H1 (cell line): ENCODE measurements around the gene CYP26C1. TPM values are rescaled to one million over a fixed set of nuclear protein-coding genes. Genes with fewer than 3 reads are reported as not detected.
A peak's percentile ranks its signal among the peaks of the same experiment; 100 is the strongest.

ENCODE experiments used
- CTCF ChIA-PET: fragments of 300-600 bp; sonication (Branson Sonifier 250); formaldehyde crosslinking; loops from one replicate; lab custom pipeline; 2021; ENCODE audit not compliant: partially characterized antibody; lab: Charles Lee
- POLR2A ChIA-PET: fragments of 300-600 bp; sonication (Branson Sonifier 250); formaldehyde crosslinking; loops from one replicate; lab custom pipeline; 2021; ENCODE audit warnings: inconsistent platforms; ENCODE audit not compliant: partially characterized antibody; lab: Charles Lee
- DNase-seq, 2 experiments: peaks; one replicate each; pipeline versions ENCODE4 v3.0.0 to v3.0.0-alpha.2; 2010 to 2022; ENCODE audit warnings: low spot score in 2 of 2, low read depth in 1 of 2, mixed read lengths in 1 of 2
- FAIRE-seq: peaks from 2 replicates; lab custom pipeline; 2011; peaks lifted over from hg19 to GRCh38; lab: Jason Lieb, UNC
- H2AFZ ChIP-seq: 2 replicates; pipeline ENCODE4 v1.8.1; 2012; ENCODE audit warnings: low read length, inconsistent platforms
- H2AK5ac ChIP-seq: 2 replicates; pipeline ENCODE4 v1.6.1; 2013; ENCODE audit warnings: low read depth, low read length
- H2BK120ac ChIP-seq: replicated peaks from 2 replicates; pipeline ENCODE3; 2013; ENCODE audit warnings: low read depth, low read length, inconsistent platforms
- H2BK12ac ChIP-seq: 2 replicates; pipeline ENCODE4 v1.6.1; 2013; ENCODE audit warnings: low read depth, low read length
- H2BK15ac ChIP-seq: 2 replicates; pipeline ENCODE4 v1.6.1; 2013; ENCODE audit warnings: low read length
- H2BK20ac ChIP-seq: 2 replicates; pipeline ENCODE4 v1.6.1; 2013; ENCODE audit warnings: low read length
- H2BK5ac ChIP-seq: 2 replicates; pipeline ENCODE4 v1.6.1; 2013; ENCODE audit warnings: low read depth, low read length
- H3K14ac ChIP-seq: 2 replicates; pipeline ENCODE4 v1.6.1; 2013; ENCODE audit warnings: inconsistent platforms; ENCODE audit not compliant: insufficient read length
- H3K18ac ChIP-seq: 2 replicates; pipeline ENCODE4 v1.6.1; 2013; ENCODE audit warnings: low read length; ENCODE audit errors: extremely low read depth
- H3K23ac ChIP-seq: 2 replicates; pipeline ENCODE4 v1.6.1; 2013; ENCODE audit warnings: inconsistent platforms; ENCODE audit not compliant: insufficient read length
- H3K23me2 ChIP-seq: 2 replicates; pipeline ENCODE4 v1.6.1; 2013; ENCODE audit warnings: low read depth, low read length
- H3K27ac ChIP-seq: 2 replicates; pipeline ENCODE4 v1.6.1; 2011; ENCODE audit warnings: low read depth, low read length, inconsistent platforms
- H3K27me3 ChIP-seq, 4 experiments: replicated peaks in 1 of 4; 1 replicate in 1 of 4; 2 replicates in 3 of 4; pipeline versions ENCODE4 v1.6.1 to v1.8.1; 2011 to 2013; ENCODE audit warnings: low read length in 3 of 4, mild to moderate bottlenecking in 3 of 4, inconsistent platforms in 2 of 4, mixed read lengths in 2 of 4, moderate library complexity in 1 of 4; ENCODE audit not compliant: control insufficient read depth in 3 of 4, insufficient read depth in 3 of 4; ENCODE audit errors: extremely low read depth in 1 of 4
- H3K36me3 ChIP-seq, 4 experiments: 2 replicates each; pipeline versions ENCODE4 v1.6.1 to v1.8.1; 2011 to 2013; ENCODE audit warnings: mild to moderate bottlenecking in 4 of 4, low read length in 3 of 4, moderate library complexity in 2 of 4, control low read depth in 1 of 4, inconsistent platforms in 1 of 4; ENCODE audit not compliant: insufficient read depth in 4 of 4, control insufficient read depth in 2 of 4
- H3K4ac ChIP-seq: replicated peaks from 2 replicates; pipeline ENCODE3; 2013; ENCODE audit warnings: low read length, low read depth, mixed read lengths, inconsistent platforms; ENCODE audit not compliant: insufficient read length
- H3K4me1 ChIP-seq, 4 experiments: replicated peaks in 1 of 4; 1 replicate in 1 of 4; 2 replicates in 3 of 4; pipeline versions ENCODE4 v1.6.1 to v1.8.1; 2011 to 2013; ENCODE audit warnings: low read length in 3 of 4, inconsistent platforms in 2 of 4, mixed read lengths in 1 of 4; ENCODE audit not compliant: insufficient read depth in 4 of 4, control insufficient read depth in 3 of 4
- H3K4me2 ChIP-seq, 2 experiments: 2 replicates each; pipeline versions ENCODE4 v1.6.1 to v1.8.1; 2011 to 2013; ENCODE audit warnings: low read depth in 2 of 2, low read length in 2 of 2, control low read depth in 1 of 2, inconsistent platforms in 1 of 2, mild to moderate bottlenecking in 1 of 2; ENCODE audit not compliant: insufficient read depth in 1 of 2
- H3K4me3 ChIP-seq, 4 experiments: fragments of 200-600, 300-600 bp in 1 of 4; sonication (generic), shearing (Covaris generic), sonication (Bioruptor Twin) in 1 of 4; 2 replicates each; pipeline versions ENCODE4 v1.5.1 to v1.8.1; 2011 to 2016; ENCODE audit warnings: low read length in 4 of 4, low read depth in 3 of 4, control low read depth in 2 of 4, inconsistent platforms in 2 of 4, mild to moderate bottlenecking in 2 of 4, mixed read lengths in 1 of 4, moderate library complexity in 1 of 4; ENCODE audit not compliant: insufficient read depth in 2 of 4; ENCODE audit errors: extremely low read depth in 1 of 4
- H3K56ac ChIP-seq: replicated peaks from 2 replicates; pipeline ENCODE3; 2013; ENCODE audit warnings: low read depth, mild to moderate bottlenecking, mixed read lengths, low read length, inconsistent platforms; ENCODE audit not compliant: insufficient read length
- H3K79me1 ChIP-seq: 2 replicates; pipeline ENCODE4 v1.6.1; 2013; ENCODE audit warnings: low read depth, low read length, control low read depth
- H3K79me2 ChIP-seq, 2 experiments: 2 replicates each; pipeline versions ENCODE4 v1.6.1 to v1.8.1; 2012 to 2013; ENCODE audit warnings: low read length in 2 of 2, mild to moderate bottlenecking in 2 of 2, inconsistent platforms in 1 of 2; ENCODE audit not compliant: insufficient read depth in 2 of 2, control insufficient read depth in 1 of 2
- H3K9ac ChIP-seq, 4 experiments: replicated peaks in 1 of 4; 1 replicate in 1 of 4; 2 replicates in 3 of 4; pipeline versions ENCODE4 v1.6.1 to v1.8.1; 2011 to 2013; ENCODE audit warnings: low read depth in 3 of 4, low read length in 3 of 4, control low read depth in 2 of 4, mild to moderate bottlenecking in 2 of 4, moderate library complexity in 2 of 4, inconsistent platforms in 1 of 4; ENCODE audit errors: extremely low read depth in 1 of 4
- H3K9me3 ChIP-seq, 2 experiments: 2 replicates each; pipeline versions ENCODE4 v1.6.1 to v1.8.1; 2012 to 2013; ENCODE audit warnings: mild to moderate bottlenecking in 2 of 2, moderate library complexity in 2 of 2, control low read depth in 1 of 2, inconsistent platforms in 1 of 2, low read depth in 1 of 2, low read length in 1 of 2, mixed read lengths in 1 of 2; ENCODE audit not compliant: insufficient read depth in 2 of 2
- H4K20me1 ChIP-seq, 2 experiments: replicated peaks in 1 of 2; 2 replicates each; pipeline versions ENCODE3 to v1.8.1; 2011 to 2013; ENCODE audit warnings: inconsistent platforms in 2 of 2, low read length in 2 of 2, mild to moderate bottlenecking in 1 of 2; ENCODE audit not compliant: insufficient read depth in 2 of 2, control insufficient read depth in 1 of 2
- H4K5ac ChIP-seq: 2 replicates; pipeline ENCODE4 v1.6.1; 2013; ENCODE audit warnings: low read length, low read depth, mixed read lengths, inconsistent platforms; ENCODE audit not compliant: insufficient read length
- H4K8ac ChIP-seq: 2 replicates; pipeline ENCODE4 v1.8.0; 2013; ENCODE audit warnings: mild to moderate bottlenecking, moderate library complexity, low read length, inconsistent platforms; ENCODE audit not compliant: insufficient read depth; ENCODE audit errors: extremely low read depth
- H4K91ac ChIP-seq: replicated peaks from 2 replicates; pipeline ENCODE3; 2013; ENCODE audit warnings: low read length, mixed read lengths, inconsistent platforms; ENCODE audit not compliant: insufficient read length
- CEBPB ChIP-seq: IDR thresholded peaks from 2 replicates; pipeline ENCODE4 v1.6.1; 2012; ENCODE audit warnings: low read depth, low read length
- JUN ChIP-seq: IDR thresholded peaks from 2 replicates; pipeline ENCODE4 v1.6.1; 2011; ENCODE audit warnings: low read depth, mild to moderate bottlenecking, improper control_type of control experiment, low read length
- whole genome bisulfite sequencing, 2 experiments: shearing (Covaris generic) in 1 of 2; methylation state at CpG; one replicate each; pipeline versions ENCODE4 v1.1.6 to v1.1.7; 2013 to 2015; ENCODE audit warnings: low lambda C conversion rate in 2 of 2, mixed read lengths in 2 of 2, inconsistent platforms in 1 of 2, low coverage in 1 of 2, missing lambda C conversion rate in 1 of 2; ENCODE audit not compliant: insufficient replicate concordance in 2 of 2, insufficient coverage in 1 of 2, insufficient read length in 1 of 2; ENCODE audit errors: extremely low coverage in 1 of 2, missing lambda C conversion rate in 1 of 2; 5-methylcytosine and 5-hydroxymethylcytosine counted together
- polyA plus RNA-seq, 7 experiments: library from polyadenylated mRNA; depleted of rRNA in 3 of 7; stranded (reverse) in 5 of 7; unstranded in 2 of 7; fragments of >200 nt in 5 of 7; fragments of 200-250 nt in 2 of 7; gene quantifications; 1 replicate in 5 of 7; 2 replicates in 1 of 7; 4 replicates in 1 of 7; pipeline versions ENCODE4 v1.2.1 to v1.2.3, GENCODE V29; 2011 to 2013; ENCODE audit warnings: missing spikeins in 2 of 7, mixed read lengths in 2 of 7
- total RNA-seq: library from RNA; stranded (reverse); fragmentation: NEBNext Ultra II Directional; extraction: Animal tissue kit (Norgen Biotek cat#: 25700); gene quantifications from 2 replicates; pipeline ENCODE4 v1.2.1, GENCODE V29; 2021

Gene CYP26C1
- total and polyA plus RNA-seq, 2 of the 8 experiments (the other 6 are each of a cell fraction or from before 2014, with no cell fraction given): 0.12 to 0.28 TPM

GRCh38 chr10:93091960-93092359, 31.4 kb downstream of the CYP26C1 start:
- no peak for FAIRE-seq
- H3K56ac ChIP-seq: no peak overlapping the region
- no peak overlapping the region for H3K18ac ChIP-seq
- no peak overlapping the region for H2BK15ac ChIP-seq
- no peak overlapping the region for H2BK20ac ChIP-seq
- CTCF ChIA-PET: interaction anchor here (0.9 to 7.0 kb wide), 5 partner anchors 11 to 266 kb away, joined by 3 to 39 read pairs (median 4); no protein-coding TSS in a partner anchor
- no peak overlapping the region for H3K9ac ChIP-seq
- no peaks in the 10 kb centered on the region for H3K79me2 ChIP-seq
- H2BK12ac ChIP-seq: no peak overlapping the region
- H3K36me3 ChIP-seq: no peaks in the 10 kb centered on the region
- H3K23ac ChIP-seq: no peak overlapping the region
- H3K9me3 ChIP-seq: no peaks in the 10 kb centered on the region
- POLR2A ChIA-PET: no interaction called here
- no peaks in the 10 kb centered on the region; a peak in 1 of 7 replicates for H3K27me3 ChIP-seq
- H2AK5ac ChIP-seq: no peak overlapping the region
- no peak overlapping the region for H4K5ac ChIP-seq
- TF ChIP-seq JUN: no peak
- TF ChIP-seq CEBPB: peak; percentile 77; the same call in 1 of the 2 replicates
- no peaks in the 10 kb centered on the region for H3K79me1 ChIP-seq
- WGBS, 2 experiments: 89% methylated on average over 3 of the region's 3 CpGs; no CpG with 5 or more reads in 1 of the 2 experiments
- no peak overlapping the region for H2BK5ac ChIP-seq
- DNase-seq: no peak
- no peak overlapping the region for H3K4ac ChIP-seq
- H2AFZ ChIP-seq: no peak overlapping the region
- no peak overlapping the region for H4K91ac ChIP-seq
- H3K23me2 ChIP-seq: no peaks in the 10 kb centered on the region
- H3K4me2 ChIP-seq: no peak overlapping the region
- no peaks in the 10 kb centered on the region for H4K20me1 ChIP-seq
- H3K4me3 ChIP-seq: no peak overlapping the region
- no peak overlapping the region for H2BK120ac ChIP-seq
- H3K14ac ChIP-seq: no peak overlapping the region
- H4K8ac ChIP-seq: no peak overlapping the region
- peaks cover 2 to 6% (median 4%) of the 10 kb centered on the region in 4 experiments for H3K4me1 ChIP-seq
- no peak overlapping the region for H3K27ac ChIP-seq
